ENCODE results near the gene INPP5F.

The INPP5F gene, protein sequence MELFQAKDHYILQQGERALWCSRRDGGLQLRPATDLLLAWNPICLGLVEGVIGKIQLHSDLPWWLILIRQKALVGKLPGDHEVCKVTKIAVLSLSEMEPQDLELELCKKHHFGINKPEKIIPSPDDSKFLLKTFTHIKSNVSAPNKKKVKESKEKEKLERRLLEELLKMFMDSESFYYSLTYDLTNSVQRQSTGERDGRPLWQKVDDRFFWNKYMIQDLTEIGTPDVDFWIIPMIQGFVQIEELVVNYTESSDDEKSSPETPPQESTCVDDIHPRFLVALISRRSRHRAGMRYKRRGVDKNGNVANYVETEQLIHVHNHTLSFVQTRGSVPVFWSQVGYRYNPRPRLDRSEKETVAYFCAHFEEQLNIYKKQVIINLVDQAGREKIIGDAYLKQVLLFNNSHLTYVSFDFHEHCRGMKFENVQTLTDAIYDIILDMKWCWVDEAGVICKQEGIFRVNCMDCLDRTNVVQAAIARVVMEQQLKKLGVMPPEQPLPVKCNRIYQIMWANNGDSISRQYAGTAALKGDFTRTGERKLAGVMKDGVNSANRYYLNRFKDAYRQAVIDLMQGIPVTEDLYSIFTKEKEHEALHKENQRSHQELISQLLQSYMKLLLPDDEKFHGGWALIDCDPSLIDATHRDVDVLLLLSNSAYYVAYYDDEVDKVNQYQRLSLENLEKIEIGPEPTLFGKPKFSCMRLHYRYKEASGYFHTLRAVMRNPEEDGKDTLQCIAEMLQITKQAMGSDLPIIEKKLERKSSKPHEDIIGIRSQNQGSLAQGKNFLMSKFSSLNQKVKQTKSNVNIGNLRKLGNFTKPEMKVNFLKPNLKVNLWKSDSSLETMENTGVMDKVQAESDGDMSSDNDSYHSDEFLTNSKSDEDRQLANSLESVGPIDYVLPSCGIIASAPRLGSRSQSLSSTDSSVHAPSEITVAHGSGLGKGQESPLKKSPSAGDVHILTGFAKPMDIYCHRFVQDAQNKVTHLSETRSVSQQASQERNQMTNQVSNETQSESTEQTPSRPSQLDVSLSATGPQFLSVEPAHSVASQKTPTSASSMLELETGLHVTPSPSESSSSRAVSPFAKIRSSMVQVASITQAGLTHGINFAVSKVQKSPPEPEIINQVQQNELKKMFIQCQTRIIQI

DNA sequence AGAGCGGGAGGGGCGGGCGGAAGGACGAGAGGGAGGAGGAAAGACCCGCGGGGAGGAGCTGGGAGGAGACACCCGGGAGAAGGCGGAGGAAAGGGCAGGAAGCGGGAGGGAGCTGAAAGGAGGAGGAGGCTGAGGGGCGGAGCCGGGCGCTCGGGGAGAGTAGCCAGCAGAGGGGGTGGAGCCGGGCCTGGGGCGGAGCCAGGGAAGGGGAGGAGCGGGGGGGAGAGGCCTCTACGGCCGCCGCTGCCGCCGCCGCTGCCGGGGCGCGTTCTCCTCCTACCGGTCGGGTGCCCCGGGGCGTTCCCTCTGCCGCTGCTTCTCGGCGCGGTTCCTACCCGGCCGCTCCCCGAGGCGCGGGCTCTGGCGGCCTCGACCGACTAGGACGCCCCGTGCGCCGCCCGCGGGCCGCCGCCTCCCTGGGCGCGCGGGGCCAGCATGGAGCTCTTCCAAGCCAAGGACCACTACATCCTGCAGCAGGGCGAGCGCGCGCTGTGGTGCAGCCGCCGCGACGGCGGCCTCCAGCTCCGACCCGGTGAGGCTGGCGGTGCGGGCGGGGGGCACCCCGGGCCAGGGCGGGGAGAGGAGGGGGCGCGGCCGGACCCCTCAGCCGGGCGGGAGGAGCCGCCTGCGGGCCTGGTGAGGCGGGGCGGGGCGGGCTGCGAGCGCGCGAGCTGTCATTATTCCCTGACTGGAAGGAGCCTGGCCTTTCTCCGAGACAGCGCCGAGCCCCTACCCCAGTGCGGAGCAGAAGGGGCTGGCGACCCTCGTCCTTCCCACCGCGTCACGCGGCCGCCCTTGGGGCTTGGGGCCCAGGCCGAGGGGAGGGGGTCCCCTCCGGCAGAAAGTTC lies at the start of gene INPP5F:
Gene INPP5F (plus strand): TSS at position 223 of the 848 bp plus-strand sequence. CDS start 213 bp downstream, at position 436.
- peak; percentile 99 for DNase-seq (ENCODE audit: low spot score)

DNA sequence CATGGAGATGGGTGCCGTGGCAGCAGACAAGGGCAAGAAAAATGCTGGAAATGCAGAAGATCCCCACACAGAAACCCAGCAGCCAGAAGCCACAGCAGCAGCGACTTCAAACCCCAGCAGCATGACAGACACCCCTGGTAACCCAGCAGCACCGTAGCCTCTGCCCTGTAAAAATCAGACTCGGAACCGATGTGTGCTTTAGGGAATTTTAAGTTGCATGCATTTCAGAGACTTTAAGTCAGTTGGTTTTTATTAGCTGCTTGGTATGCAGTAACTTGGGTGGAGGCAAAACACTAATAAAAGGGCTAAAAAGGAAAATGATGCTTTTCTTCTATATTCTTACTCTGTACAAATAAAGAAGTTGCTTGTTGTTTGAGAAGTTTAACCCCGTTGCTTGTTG lies 48.7 kb upstream of the INPP5F start:
- DNase-seq (ENCODE audit: low spot score) = no peak

DNA sequence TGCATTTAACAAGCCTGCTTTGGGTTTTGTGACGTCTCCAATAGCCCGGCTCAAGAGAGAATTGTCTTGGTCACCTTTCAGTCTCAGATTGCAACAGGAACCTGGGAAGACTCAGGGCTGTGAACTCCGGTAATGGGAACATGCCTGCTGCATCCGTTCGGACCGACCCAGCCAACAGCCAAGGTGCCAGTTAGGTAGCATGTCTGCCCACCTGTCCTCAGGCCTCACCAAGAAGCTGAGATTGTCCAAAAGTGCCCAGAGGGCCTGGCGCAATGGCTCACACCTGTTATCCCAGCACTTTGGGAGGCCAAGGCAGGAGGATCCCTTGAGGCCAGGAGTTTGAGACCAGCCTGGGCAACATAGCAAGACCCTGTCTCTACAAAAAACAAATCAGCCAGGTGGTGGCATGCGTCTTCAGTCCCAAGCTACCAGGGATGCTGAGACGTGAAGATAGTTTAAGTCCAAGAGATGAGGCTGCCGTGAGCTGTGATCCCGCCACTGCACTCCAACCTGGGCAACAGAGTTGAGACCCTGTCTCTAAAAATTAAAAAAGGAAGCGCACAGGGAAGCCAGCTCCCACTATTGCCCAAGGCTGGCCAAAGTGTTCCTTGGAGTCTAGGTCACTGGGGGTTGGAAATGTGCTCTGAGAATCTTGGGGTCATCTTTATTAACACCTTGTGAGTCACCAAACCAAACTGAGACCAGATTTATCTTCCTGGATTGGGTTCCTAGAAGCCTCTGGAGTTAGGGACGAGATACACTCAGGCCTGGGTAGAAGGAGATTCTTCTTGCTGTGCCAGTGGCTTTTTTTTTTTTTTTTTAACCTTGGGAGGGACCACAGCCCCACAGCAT lies 47.7 kb upstream of the INPP5F start:
- DNase-seq (ENCODE audit: low spot score) = no peak

DNA sequence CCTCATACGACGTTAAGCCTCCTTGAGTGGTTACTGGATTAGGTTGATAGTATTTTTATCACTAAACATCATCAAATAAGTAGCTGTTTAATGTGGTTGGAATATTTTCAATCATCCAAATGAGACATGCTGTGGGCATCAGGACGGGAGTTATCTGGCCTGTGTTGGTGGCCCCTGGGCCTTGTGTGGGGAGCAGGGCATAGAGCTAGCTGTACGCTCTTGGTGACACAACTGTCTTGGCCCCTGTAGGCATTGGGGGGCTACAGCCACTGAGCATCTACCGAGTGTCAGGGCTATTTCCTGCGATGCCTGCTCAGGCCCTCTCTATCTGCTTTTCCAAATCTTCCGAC lies 46.4 kb upstream of the INPP5F start:
- DNase-seq (ENCODE audit: low spot score) = no peak

DNA sequence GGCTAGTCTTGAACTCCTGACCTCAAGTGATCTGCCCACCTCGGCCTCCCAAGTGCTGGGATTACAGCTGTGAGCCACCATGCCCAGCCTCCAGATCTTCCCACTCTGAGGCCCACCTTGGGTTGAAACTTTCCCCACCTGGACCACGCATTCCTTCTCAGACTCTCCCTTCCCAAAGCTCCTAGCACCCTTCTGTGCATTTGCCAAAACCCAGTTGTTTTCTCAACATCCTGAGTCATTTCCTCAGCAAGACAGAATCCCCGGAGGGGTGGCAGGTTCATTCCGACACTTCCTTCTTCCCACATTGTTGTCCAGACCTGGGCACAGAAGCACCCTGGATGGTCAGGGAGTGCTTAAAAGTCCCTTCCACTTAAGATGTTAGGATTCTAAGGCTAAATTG lies 45.8 kb upstream of the INPP5F start:
- no peak for DNase-seq (ENCODE audit: low spot score)

DNA sequence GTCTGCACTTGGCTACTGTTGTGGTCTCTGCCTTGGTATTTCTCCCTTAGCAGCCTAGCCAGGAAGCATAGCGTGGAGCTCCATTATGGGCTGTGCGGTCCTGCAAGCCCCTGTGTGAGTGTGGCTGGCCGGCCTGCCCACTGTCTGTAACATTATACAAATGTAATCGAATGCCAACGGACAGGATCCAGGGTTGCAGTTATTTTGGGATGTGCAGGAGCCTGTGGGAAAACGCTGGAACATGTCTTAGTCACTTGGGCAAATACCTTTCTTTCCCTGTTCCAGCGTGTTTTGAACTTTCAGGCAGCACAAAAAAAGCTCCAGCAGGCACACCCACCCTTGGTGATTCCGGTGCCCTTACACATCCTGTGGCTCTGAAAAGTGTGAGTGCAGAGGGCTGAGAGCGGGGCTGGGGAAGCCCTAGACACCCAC lies 45.2 kb upstream of the INPP5F start:
- DNase-seq (ENCODE audit: low spot score) = no peak

DNA sequence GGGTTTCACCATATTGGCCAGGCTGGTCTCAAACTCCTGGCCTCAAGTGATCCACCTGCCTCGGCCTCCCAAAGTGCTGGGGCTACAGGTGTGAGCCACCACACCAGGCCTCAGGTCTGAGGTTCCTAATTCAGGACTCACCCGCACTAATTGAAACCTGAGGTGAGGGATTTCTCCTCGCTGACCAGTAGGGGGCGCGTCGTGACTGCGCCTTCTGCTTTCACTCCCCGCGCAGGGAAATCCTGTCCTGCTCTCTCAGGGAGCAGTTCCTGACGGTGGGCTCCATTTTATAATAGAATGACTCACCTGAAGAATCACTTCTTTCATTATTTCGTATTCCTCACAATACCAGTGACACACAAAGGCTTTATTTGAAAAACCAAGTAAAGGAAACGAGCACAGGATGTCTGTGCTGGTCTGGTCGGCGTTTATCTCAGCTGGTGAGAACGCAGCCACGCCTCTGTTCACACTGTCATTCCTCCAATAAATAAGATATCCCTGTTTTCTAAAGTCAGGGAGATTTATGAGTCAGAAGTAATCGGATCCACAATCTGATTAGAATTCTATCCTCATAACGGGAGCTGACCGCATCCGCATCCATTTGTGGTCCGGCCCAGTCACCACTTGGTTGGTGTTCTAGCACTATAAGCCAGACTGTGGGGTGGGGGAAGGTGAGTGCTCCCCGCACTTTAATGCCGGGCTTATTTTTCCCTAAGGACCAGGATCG lies 39.2 kb upstream of the INPP5F start:
- peak; percentile 74 for DNase-seq (ENCODE audit: low spot score)

DNA sequence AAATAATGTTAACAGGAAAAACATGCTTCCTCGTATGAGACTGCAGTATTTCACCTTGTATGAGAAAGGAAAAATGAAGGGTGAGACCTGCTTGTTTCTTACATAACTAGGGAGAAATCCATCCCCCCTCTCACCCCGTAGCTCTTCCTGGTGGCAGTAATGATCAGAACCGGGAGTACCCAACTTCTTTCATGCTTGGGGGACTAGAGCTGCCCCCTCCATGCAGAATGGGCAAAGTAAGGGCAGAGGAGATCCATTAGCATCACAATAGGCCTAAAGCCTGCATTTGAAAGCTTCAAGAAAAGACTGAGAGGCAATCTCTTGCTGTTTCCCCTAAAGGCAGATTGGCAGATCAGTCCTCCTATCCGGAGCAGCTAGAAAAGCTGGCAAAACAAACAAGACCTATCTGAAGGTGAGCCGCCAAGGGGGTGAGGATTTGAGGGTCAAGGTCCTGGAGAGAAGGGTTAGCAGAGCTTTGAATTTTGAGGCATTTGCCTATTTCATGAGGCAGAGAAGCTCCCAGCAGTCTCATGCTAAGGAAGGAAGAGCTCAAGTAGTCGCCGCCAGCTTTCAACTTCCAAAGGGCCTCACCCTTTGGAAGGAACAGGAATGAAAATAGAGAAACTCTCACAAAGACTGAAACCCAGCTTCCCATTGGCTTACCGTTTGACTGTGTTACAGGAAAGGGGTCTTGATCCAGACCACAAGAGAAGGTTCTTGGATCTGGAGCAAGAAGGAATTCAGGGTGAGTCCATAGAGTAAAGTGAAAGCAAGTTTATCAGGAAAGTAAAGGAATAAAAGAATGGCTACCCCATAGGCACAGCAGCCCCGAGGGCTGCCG lies 38.4 kb upstream of the INPP5F start:
- DNase-seq (ENCODE audit: low spot score) = no peak

DNA sequence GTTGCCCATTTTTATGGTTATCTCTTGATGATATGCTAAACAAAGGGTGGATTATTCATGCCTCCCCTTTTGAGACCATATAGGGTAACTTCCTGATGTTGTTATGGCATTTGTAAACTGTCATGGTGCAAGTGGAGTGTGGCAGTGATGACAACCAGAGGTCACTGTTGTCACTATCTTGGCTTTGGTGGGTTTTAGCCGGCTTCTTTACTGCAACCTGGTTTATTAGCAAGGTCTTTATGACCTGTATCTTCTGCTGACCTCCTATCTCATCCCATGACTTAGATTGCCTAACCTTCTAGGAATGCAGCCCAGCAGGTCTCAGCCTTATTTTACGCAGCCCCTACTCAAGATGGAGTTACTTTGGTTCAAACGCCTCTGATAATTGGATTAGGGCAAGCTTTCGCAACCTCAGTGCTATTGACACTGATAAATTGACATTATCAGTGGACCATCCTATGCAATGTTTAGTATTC lies 37.8 kb upstream of the INPP5F start:
- no peak for DNase-seq (ENCODE audit: low spot score)

DNA sequence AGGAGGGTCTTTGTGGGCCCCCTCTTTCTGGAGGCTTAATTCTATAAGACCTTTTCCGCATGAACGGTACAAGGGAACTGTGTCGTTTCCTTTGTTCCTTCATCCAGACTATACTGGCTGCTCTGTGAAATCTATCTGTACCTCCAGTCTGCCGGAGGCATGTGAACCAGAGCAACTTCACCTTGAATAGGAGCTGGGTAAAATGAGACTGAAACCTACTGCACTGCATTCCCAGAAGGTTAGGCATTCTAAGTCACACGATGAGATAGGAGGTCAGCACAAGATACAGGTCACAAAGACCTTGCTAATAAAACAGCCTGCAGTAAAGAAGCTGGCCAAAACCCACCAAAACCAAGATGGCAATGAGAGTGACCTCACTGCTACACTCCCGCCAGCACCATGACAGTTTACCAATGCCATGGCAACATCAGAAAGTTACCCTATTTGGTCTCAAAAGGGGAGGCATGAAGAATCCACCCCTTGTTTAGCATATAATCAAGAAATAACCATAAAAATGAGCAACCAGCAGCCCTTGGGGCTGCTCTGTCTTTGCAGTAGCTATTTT lies 36.8 kb upstream of the INPP5F start:
- no peak for DNase-seq (ENCODE audit: low spot score)

DNA sequence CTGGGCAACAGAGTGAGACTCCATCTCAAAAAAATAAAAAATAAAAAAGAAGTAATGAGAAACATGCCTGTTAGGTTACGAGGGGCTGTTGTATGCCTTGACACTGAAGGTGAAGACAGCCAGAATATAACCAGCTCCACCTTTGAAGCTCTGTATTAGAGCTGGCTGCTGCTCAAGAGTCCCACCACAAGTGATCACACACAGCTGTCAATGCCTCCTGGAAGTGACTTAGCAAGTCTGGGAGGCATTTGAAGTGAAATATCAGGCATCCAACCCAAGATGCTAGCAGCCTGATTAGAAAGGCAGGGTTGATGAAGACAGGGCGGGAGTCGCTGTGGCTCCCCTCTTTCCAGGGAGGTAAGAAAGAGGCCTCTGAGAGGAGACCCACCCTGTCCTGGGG lies 34.1 kb upstream of the INPP5F start:
- no peak for DNase-seq (ENCODE audit: low spot score)

DNA sequence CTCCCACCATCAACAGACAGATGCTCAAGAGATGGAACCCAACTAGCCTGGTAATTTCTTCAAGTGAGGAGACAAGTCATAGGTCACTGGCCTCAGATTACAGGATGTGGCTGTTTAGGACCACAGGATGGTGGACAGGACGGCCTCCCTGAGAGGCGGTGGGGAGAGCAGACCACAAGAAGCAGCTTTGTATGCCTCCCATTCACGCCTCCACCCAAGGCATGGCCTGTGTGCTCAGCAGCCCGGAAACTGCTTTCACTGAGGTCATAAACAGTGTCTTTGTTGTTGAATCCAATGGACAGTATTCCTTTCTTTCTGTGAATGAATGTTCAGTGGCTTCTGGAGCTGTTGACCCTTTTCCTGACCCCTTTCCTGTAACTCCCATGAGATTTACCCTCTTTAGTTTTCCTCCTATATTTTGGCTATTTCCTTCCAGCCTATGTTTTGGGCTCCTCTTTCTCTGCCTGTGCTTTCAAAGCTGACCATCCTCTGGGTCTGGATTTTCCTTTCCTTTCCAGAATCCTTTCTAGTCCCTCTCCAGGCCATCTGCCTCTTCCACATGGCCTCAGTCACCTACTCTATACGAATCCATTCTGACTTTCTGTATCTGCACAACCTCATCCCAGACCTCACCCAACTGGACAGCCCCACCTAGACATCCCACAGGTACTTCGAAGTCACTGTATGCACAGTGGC lies 32.4 kb upstream of the INPP5F start:
- peak; percentile 83 for DNase-seq (ENCODE audit: low spot score)

DNA sequence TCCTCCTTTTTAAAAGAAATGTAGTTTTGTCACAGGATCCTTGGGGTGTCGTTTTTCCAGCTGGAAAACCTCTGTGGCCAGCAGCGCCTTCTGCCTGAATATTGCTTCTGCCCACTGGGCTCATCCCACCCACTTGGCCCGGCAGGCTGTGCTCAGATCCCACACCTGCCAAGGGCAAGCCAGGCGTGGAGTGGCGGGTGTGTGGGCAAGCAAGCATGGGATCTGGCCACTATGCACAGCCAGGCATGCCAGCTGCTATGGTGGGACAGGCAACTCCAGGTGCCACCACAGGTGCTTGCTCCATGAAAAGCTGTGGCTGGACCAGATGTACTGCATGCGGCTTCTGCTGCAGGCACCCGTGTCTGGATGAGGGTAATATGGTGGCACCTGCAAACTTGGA lies 31.2 kb upstream of the INPP5F start:
- DNase-seq (ENCODE audit: low spot score) = no peak

DNA sequence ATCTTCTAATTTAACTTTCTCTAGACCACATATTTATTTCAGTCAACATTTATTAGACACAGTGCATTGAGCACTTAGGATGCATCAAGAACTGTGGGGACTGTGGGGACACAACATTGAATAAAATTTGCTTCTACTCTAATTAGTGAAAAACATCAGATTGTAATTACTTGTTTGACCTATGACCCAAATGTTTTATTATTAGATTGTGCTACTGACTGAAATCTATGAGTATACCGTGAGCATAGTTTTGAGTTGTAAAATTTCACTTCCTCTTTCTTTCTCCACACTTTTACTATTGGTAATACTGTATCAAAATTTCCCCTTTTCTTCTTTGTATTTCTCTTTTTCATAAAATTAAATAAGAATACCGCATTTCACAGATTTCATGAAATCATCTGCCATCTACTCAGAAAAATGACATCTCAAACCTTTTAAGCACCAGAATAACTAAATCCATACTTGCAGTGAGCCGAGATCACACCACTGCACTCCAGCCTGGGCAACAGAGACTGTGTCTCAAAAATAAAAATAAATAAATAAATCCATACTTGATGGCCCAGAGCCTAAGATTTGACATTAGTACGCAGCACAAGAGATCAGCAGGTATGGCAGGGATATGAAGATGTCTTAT lies 25.4 kb upstream of the INPP5F start:
- DNase-seq (ENCODE audit: low spot score) = no peak

DNA sequence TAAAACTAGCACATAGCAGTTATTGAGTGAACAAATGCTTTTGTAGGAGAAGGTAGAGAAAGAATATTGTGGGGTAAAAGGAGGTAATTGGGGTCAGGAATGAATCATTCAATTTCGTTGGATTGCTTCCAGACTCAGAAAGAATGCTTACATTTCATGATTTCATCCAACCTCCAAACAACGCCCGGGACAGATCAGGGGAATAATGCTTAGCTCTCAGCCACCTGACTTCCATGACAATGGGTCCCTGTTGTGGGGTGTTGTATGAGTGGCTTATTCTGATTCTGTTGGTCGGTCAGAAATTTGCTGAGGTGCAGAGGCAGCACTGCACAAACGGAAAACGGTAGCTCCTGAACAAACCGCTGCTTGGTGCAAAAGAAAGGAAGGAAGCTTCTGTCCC lies 24.0 kb upstream of the INPP5F start:
- DNase-seq (ENCODE audit: low spot score) = no peak

DNA sequence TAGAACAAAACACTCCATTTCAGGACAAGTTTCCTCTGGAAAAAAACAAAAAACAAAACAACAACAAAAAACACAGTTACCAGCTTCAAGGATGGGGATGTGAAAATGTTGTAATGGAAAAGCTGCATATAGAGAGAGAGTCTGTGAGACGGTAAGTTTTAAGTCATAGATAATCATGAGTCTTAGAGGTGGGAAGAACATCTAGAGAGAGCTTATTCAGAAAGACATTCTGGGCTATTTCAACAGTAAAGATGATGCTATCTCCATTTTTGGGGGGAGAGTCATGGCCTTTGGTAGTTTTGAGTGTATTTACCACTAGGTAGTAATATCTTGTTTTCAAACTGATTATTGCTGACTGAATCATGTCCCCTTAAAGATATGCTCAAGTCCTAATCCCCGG lies 23.3 kb upstream of the INPP5F start:
- DNase-seq (ENCODE audit: low spot score) = no peak

DNA sequence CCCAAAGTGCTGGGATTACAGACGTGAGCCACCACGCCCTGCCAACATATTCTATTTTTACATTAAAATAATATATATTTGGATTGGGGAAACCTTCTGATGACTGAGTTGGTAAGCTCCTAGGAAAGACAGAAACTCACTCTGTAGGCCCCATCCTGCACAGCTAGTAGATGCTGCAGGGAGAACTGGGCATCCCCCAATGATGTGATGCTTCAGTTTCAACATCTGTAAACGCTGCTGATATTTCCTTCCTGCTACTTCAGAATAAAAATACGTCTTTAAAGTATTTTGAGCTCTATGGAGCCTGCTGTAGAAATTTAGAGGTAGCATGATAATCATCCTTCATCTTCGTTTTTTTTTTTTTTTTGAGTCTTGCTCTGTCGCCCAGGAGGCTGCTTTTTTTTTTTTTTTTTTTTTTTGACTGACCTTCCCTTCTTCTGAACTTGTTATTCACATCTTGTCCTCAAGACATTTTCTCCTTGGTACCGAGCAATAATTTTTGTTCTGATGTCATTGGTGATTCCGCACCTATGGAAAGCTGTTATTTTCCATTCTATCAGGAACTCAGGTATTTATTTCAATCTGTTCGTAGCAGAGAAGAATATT lies 21.8 kb upstream of the INPP5F start:
- DNase-seq (ENCODE audit: low spot score) = no peak

Data from globus pallidus (tissue), 1 donor.